Measurements from ENCODE around the gene CSF1R. TPM values are rescaled to one million over a fixed set of nuclear protein-coding genes. Genes with fewer than 3 reads are reported as not detected.

The CSF1R gene
- total and polyA plus RNA-seq, 8 donors: 3.0 to 235 (median 25.2) TPM

- H3K4me3 ChIP-seq: no peak overlapping the region
- no peak for DNase-seq
- peaks cover 0 to 1% (median 0%) of the 10 kb centered on the region in 4 donors for H3K4me1 ChIP-seq
- H3K9me3 ChIP-seq: no peaks in the 10 kb centered on the region
- peaks cover 16 to 40% (median 35%) of the 10 kb centered on the region in 4 donors for H3K36me3 ChIP-seq
- H3K27ac ChIP-seq: peak overlapping the region in 1 of 5 donors; percentile 1
- H3K27me3 ChIP-seq: no peaks in the 10 kb centered on the region
- WGBS, 5 donors: 66 to 74% (median 67%) methylated on average over 5 of the region's 5 CpGs
- TF ChIP-seq POLR2AphosphoS5 (IDR thresholded peaks at IDR 0.05): no peak
- no peak for TF ChIP-seq POLR2A (IDR thresholded peaks at IDR 0.05)
- no peak for TF ChIP-seq EP300 (IDR thresholded peaks at IDR 0.05)
- intact Hi-C loops (cut with DNase I; ENCODE audit: low total_unique reads): no loop called here
Measured at GRCh38 chr5:150057996-150058395, 28.4 kb downstream of the CSF1R start.

GRCh38 chr5:150057511-150057910 is 28.8 kb downstream of the CSF1R start:
- no peaks in the 10 kb centered on the region for H3K9me3 ChIP-seq
- H3K27ac ChIP-seq: no peak overlapping the region
- peaks cover 21 to 45% (median 40%) of the 10 kb centered on the region in 4 donors for H3K36me3 ChIP-seq
- no peaks in the 10 kb centered on the region for H3K27me3 ChIP-seq
- H3K4me3 ChIP-seq: no peak overlapping the region
- WGBS, 5 donors: 79 to 92% (median 86%) methylated on average over 2 of the region's 2 CpGs
- H3K4me1 ChIP-seq: peaks cover 0 to 4% (median 0%) of the 10 kb centered on the region in 4 donors
- no peak for TF ChIP-seq POLR2A (IDR thresholded peaks at IDR 0.05)
- TF ChIP-seq EP300 (IDR thresholded peaks at IDR 0.05): no peak
- no peak for TF ChIP-seq CTCF (IDR thresholded peaks at IDR 0.05)
- no peak for TF ChIP-seq POLR2AphosphoS5 (IDR thresholded peaks at IDR 0.05)
- intact Hi-C loops (cut with DNase I; ENCODE audit: low total_unique reads): no loop called here
- DNase-seq: no peak

- H3K9me3 ChIP-seq: no peaks in the 10 kb centered on the region
- no peak overlapping the region for H3K4me3 ChIP-seq
- no peak for DNase-seq
- intact Hi-C loops (cut with DNase I; ENCODE audit: low total_unique reads): no loop called here
- no peaks in the 10 kb centered on the region for H3K27me3 ChIP-seq
- peaks cover 26 to 49% (median 44%) of the 10 kb centered on the region in 4 donors for H3K36me3 ChIP-seq
- WGBS, 5 donors: 68 to 80% (median 69%) methylated on average over 8 of the region's 8 CpGs
- no peak for TF ChIP-seq EP300 (IDR thresholded peaks at IDR 0.05)
- no peak for TF ChIP-seq CTCF (IDR thresholded peaks at IDR 0.05)
- TF ChIP-seq POLR2AphosphoS5 (IDR thresholded peaks at IDR 0.05): no peak
- TF ChIP-seq POLR2A (IDR thresholded peaks at IDR 0.05): no peak
- no peak overlapping the region for H3K27ac ChIP-seq
- peaks cover 0 to 4% (median 0%) of the 10 kb centered on the region in 4 donors for H3K4me1 ChIP-seq
Measured at GRCh38 chr5:150057052-150057451, 29.3 kb downstream of the CSF1R start.

- Histone ChIP-seq H3K4me1 (peaks cover 0 to 4% (median 0%) of the 10 kb centered on the region in 4 donors), H3K27me3 (no peaks in the 10 kb centered on the region), H3K9me3 (no peaks in the 10 kb centered on the region), H3K4me3 (no peak overlapping the region), H3K36me3 (peaks cover 36 to 55% (median 53%) of the 10 kb centered on the region in 4 donors), H3K27ac (no peak overlapping the region)
- 85 to 97% (median 92%) methylated on average over 9 of the region's 9 CpGs for WGBS, 5 donors
- TF ChIP-seq POLR2A (IDR thresholded peaks at IDR 0.05) (no peak), EP300 (IDR thresholded peaks at IDR 0.05) (no peak), CTCF (IDR thresholded peaks at IDR 0.05) (no peak), POLR2AphosphoS5 (IDR thresholded peaks at IDR 0.05) (no peak)
- intact Hi-C loops (cut with DNase I; ENCODE audit: low total_unique reads): no loop called here
- DNase-seq: no peak
Measured at GRCh38 chr5:150056075-150056443, 30.3 kb downstream of the CSF1R start.

GRCh38 chr5:150055326-150056074 is 30.9 kb downstream of the CSF1R start:
- TF ChIP-seq POLR2AphosphoS5 (IDR thresholded peaks at IDR 0.05) (no peak), EP300 (IDR thresholded peaks at IDR 0.05) (no peak), POLR2A (IDR thresholded peaks at IDR 0.05) (no peak), CTCF (IDR thresholded peaks at IDR 0.05) (no peak)
- intact Hi-C loops (cut with DNase I; ENCODE audit: low total_unique reads): no loop called here
- Histone ChIP-seq H3K27ac (no peak overlapping the region), H3K9me3 (no peaks in the 10 kb centered on the region), H3K4me1 (peaks cover 0 to 4% (median 0%) of the 10 kb centered on the region in 4 donors), H3K4me3 (no peak overlapping the region), H3K36me3 (peaks cover 41 to 60% (median 58%) of the 10 kb centered on the region in 4 donors), H3K27me3 (no peaks in the 10 kb centered on the region)
- 70 to 81% (median 75%) methylated on average over 12 to 14 of the region's 14 CpGs for WGBS, 5 donors
- DNase-seq: no peak

All from stomach (tissue), 9 donors.